Measurements from ENCODE around the gene SLC22A3.
"Not testable (repeated sequence)": the region's sequence is repeated elsewhere in the genome, so short reads cannot be mapped to it uniquely, and the experiment has no call there.

The SLC22A3 gene

GRCh38 chr6:160442151-160442550, 94.0 kb downstream of the SLC22A3 start:
- no peak for DNase-seq

GRCh38 chr6:160445130-160445529, 97.0 kb downstream of the SLC22A3 start:
- no peak for DNase-seq

GRCh38 chr6:160447350-160447749, 99.2 kb downstream of the SLC22A3 start:
- DNase-seq: no peak

GRCh38 chr6:160449787-160450186, 101.6 kb downstream of the SLC22A3 start:
- DNase-seq: not testable (repeated sequence)

GRCh38 chr6:160450849-160451248, 102.7 kb downstream of the SLC22A3 start:
- DNase-seq: no peak

GRCh38 chr6:160454303-160454702, 106.1 kb downstream of the SLC22A3 start:
- DNase-seq: no peak

- DNase-seq: no peak
These were observed 106.9 kb downstream of the SLC22A3 start for GRCh38 chr6:160455081-160455480.

GRCh38 chr6:160455541-160456213, 107.5 kb downstream of the SLC22A3 start:
- peak in 46 of 51 donors; percentile 6 to 77 (median 42) for DNase-seq

- DNase-seq: no peak
These were observed 108.0 kb downstream of the SLC22A3 start for GRCh38 chr6:160456214-160456546.

- no peak for DNase-seq
These were observed 109.6 kb downstream of the SLC22A3 start for GRCh38 chr6:160457823-160458222.

- DNase-seq: no peak
These were observed 113.5 kb downstream of the SLC22A3 start for GRCh38 chr6:160461641-160462040.

- DNase-seq: no peak
These were observed 113.9 kb downstream of the SLC22A3 start for GRCh38 chr6:160462116-160462515.

- no peak for DNase-seq
These were observed 114.5 kb downstream of the SLC22A3 start for GRCh38 chr6:160462551-160463109.

- no peak for DNase-seq
These were observed 116.6 kb downstream of the SLC22A3 start for GRCh38 chr6:160464744-160465143.

- not testable (repeated sequence) for DNase-seq
These were observed 119.2 kb downstream of the SLC22A3 start for GRCh38 chr6:160467261-160467871.

GRCh38 chr6:160469153-160469552, 121.0 kb downstream of the SLC22A3 start:
- no peak for DNase-seq

- DNase-seq: not testable (repeated sequence)
These were observed 127.9 kb downstream of the SLC22A3 start for GRCh38 chr6:160476056-160476455.

GRCh38 chr6:160477072-160477471, 128.9 kb downstream of the SLC22A3 start:
- not testable (repeated sequence) for DNase-seq

GRCh38 chr6:160477901-160478300, 129.7 kb downstream of the SLC22A3 start:
- no peak for DNase-seq

- DNase-seq: no peak
These were observed 138.9 kb downstream of the SLC22A3 start for GRCh38 chr6:160487116-160487515.

- DNase-seq: no peak
These were observed 140.9 kb downstream of the SLC22A3 start for GRCh38 chr6:160489091-160489490.

GRCh38 chr6:160494576-160494975, 146.4 kb downstream of the SLC22A3 start:
- no peak for DNase-seq

- DNase-seq: no peak
These were observed 152.5 kb downstream of the SLC22A3 start for GRCh38 chr6:160500639-160501038.

Data from hypothalamus (tissue), 51 donors.